HFFc6 (cell line): ENCODE results near the gene LSAMP. TPM values are rescaled to one million over a fixed set of nuclear protein-coding genes. Genes with fewer than 3 reads are reported as not detected.

Source experiments
- DNase-seq: peaks from one replicate; pipeline ENCODE4 v3.0.0-alpha.2; 2018
- H3K27ac Mint-ChIP-seq: 2 replicates; pipeline ENCODE4 v1.8.0; 2020; ENCODE audit warnings: mild to moderate bottlenecking, mixed read lengths
- H3K27me3 Mint-ChIP-seq: 2 replicates; pipeline ENCODE4 v1.8.0; 2021; ENCODE audit warnings: mild to moderate bottlenecking, moderate library complexity, mixed read lengths; ENCODE audit not compliant: insufficient read depth
- H3K36me3 Mint-ChIP-seq: 2 replicates; pipeline ENCODE4 v1.8.0; 2021; ENCODE audit warnings: low read depth, mixed read lengths
- H3K4me1 Mint-ChIP-seq: 2 replicates; pipeline ENCODE4 v1.8.0; 2020; ENCODE audit warnings: low read depth, mixed read lengths
- H3K4me3 Mint-ChIP-seq: 2 replicates; pipeline ENCODE4 v1.8.0; 2020; ENCODE audit warnings: mild to moderate bottlenecking, moderate library complexity, mixed read lengths
- H3K9me3 Mint-ChIP-seq: 2 replicates; pipeline ENCODE4 v1.8.0; 2020; ENCODE audit warnings: mild to moderate bottlenecking, mixed read lengths
- total RNA-seq, 6 experiments: library from RNA; stranded (reverse); fragmentation: NEBNext Ultra II Directional; extraction: Animal tissue kit (Norgen Biotek cat#: 25700); gene quantifications; 2 replicates in 1 of 6; 3 replicates in 5 of 6; pipeline ENCODE4 v1.2.3, GENCODE V29; 2021
- TF ChIP-seq, protein P1 (sequence below): fragments of 200-600 bp; sonication (generic); IDR thresholded peaks from 2 replicates; pipeline ENCODE4 v1.5.0; 2021; ENCODE audit warnings: antibody characterized with exemption, mild to moderate bottlenecking

The LSAMP gene
- total RNA-seq, 6 experiments from 2014 or later, result not detected

DNA sequence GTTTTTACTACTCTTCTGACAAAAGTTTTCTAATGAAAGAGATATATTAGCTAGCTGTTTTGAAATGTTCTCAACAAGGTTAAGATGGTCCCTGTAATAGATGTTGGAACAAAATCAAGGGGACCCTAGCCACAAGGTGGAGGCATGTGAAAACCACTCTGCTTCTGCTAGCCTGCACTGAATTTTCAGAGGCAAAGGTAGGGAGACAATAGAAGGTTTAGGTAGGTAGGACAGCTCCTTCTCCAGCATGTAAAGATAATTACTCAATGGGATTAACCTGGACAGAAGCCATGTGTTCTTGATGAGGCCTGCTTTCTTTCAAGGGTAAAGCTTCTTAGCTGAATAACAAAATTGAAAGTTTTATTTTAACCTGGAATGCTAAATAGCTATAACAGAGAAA lies 333.5 kb downstream of the LSAMP start:
- no peak overlapping the region for H3K4me3 Mint-ChIP-seq
- TF ChIP-seq, protein P1, sequence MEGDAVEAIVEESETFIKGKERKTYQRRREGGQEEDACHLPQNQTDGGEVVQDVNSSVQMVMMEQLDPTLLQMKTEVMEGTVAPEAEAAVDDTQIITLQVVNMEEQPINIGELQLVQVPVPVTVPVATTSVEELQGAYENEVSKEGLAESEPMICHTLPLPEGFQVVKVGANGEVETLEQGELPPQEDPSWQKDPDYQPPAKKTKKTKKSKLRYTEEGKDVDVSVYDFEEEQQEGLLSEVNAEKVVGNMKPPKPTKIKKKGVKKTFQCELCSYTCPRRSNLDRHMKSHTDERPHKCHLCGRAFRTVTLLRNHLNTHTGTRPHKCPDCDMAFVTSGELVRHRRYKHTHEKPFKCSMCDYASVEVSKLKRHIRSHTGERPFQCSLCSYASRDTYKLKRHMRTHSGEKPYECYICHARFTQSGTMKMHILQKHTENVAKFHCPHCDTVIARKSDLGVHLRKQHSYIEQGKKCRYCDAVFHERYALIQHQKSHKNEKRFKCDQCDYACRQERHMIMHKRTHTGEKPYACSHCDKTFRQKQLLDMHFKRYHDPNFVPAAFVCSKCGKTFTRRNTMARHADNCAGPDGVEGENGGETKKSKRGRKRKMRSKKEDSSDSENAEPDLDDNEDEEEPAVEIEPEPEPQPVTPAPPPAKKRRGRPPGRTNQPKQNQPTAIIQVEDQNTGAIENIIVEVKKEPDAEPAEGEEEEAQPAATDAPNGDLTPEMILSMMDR, result no peak
- no peaks in the 10 kb centered on the region for H3K27me3 Mint-ChIP-seq
- no peak overlapping the region for H3K27ac Mint-ChIP-seq
- DNase-seq, result no peak
- no peaks in the 10 kb centered on the region for H3K36me3 Mint-ChIP-seq
- H3K4me1 Mint-ChIP-seq, result no peaks in the 10 kb centered on the region
- peaks cover 5% of the 10 kb centered on the region for H3K9me3 Mint-ChIP-seq

DNA sequence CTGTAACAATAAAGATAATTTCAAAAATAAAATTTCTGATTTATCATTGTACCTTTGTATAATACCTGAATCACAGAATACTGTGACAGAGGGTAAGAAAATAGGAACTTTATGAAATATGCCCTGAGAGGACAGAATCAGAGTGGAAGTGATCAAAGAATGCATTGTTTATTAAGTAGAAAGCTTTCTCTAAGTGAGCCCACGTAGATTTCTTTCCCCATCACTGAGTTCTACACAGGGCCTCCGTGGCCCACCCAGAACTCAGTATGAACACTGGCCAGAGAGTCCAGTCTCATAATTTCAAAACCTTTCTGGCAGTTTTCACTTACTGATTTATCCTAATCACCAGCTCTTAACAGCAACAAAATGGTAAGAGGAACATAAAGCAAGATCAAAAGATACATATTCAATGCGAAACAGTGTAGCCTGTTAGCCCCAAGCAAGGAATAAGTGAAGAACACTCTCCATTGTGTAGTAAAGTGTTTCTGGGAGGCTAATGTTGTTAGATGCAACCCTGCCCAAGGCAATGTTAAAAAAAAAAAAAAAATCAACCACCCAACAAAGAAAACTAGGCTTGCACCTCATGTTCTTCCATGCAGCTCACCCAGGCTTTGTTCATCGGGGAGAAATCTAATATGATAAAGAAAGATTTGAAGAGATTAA lies 341.3 kb downstream of the LSAMP start:
- Mint-ChIP-seq H3K9me3 (no peaks in the 10 kb centered on the region; the same call in none of the 2 replicates), H3K4me3 (no peak overlapping the region), H3K4me1 (no peaks in the 10 kb centered on the region), H3K27ac (no peak overlapping the region), H3K27me3 (no peaks in the 10 kb centered on the region), H3K36me3 (no peaks in the 10 kb centered on the region)
- TF ChIP-seq, protein P1, result no peak
- no peak for DNase-seq

DNA sequence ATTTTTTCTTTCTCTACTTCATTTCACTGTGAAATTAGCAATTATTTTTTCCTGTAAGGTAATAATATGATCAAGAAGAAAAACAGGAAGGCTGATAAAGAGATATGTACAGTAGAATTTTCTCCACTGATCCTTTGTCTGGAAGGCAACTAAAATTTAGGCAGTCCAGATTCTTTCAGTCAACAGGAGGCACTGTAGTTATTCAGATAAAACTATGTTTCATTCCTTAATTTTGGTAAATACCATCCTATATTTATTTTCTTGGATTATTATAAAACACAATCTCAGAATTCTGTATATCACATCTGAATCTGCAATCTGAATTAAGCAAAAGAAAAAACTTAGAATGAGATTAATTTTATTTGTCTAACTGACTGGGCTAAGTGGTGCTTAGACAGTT lies 343.2 kb downstream of the LSAMP start:
- Mint-ChIP-seq H3K4me3 (no peak overlapping the region), H3K9me3 (peaks cover 4% of the 10 kb centered on the region; the same call in 1 of the 2 replicates), H3K27ac (no peak overlapping the region), H3K36me3 (no peaks in the 10 kb centered on the region), H3K4me1 (no peaks in the 10 kb centered on the region), H3K27me3 (no peaks in the 10 kb centered on the region)
- DNase-seq, result no peak
- TF ChIP-seq, protein P1, result no peak

GRCh38 chr3:116097226-116097625 lies 348.1 kb downstream of the LSAMP start:
- Mint-ChIP-seq H3K27ac (no peak overlapping the region), H3K27me3 (no peaks in the 10 kb centered on the region; the same call in 1 of the 2 replicates), H3K4me3 (no peak overlapping the region), H3K4me1 (no peaks in the 10 kb centered on the region), H3K36me3 (no peaks in the 10 kb centered on the region), H3K9me3 (peaks cover 4% of the 10 kb centered on the region; the same call in 1 of the 2 replicates)
- no peak for DNase-seq
- TF ChIP-seq, protein P1, result no peak

DNA sequence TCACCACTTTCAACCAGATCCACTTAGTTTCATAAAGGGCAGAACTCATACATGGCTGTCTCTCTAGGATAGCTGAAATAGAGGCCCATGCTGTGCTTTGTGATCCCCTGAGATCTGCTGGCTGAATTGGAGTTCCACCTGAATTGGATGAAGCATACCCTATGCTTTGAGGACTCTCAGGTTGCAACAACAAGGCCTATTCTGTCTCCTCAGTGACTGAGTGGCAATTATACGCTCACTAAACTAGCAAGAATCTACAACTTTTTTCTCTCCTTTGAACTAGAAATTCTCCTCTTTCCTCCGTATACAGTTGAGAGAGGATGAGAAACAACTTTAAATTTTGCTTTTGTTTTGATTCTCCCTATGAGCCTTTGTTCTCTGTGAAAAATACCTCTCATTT lies 348.7 kb downstream of the LSAMP start:
- Mint-ChIP-seq H3K36me3 (no peaks in the 10 kb centered on the region), H3K4me1 (no peaks in the 10 kb centered on the region), H3K27ac (no peak overlapping the region), H3K4me3 (no peak overlapping the region), H3K27me3 (no peaks in the 10 kb centered on the region; the same call in 1 of the 2 replicates), H3K9me3 (peaks cover 4% of the 10 kb centered on the region; the same call in 1 of the 2 replicates)
- TF ChIP-seq, protein P1, result no peak
- DNase-seq, result no peak
